ENCODE measurements around the gene TMPRSS3.

TMPRSS3 gene

GRCh38 chr21:42349420-42350317, 46.2 kb downstream of the TMPRSS3 start:
- no peaks in the 10 kb centered on the region for H3K36me3 ChIP-seq (ENCODE audit: control insufficient read depth, insufficient read depth, low read length)
- H3K27me3 ChIP-seq (ENCODE audit: control insufficient read depth, insufficient read depth, low read length) = no peaks in the 10 kb centered on the region

GRCh38 chr21:42348762-42349161, 47.1 kb downstream of the TMPRSS3 start:
- Histone ChIP-seq H3K4me1 (ENCODE audit: control insufficient read depth, insufficient read depth, low read length) (peaks cover 21% of the 10 kb centered on the region), H3K27me3 (ENCODE audit: control insufficient read depth, insufficient read depth, low read length) (no peaks in the 10 kb centered on the region), H3K36me3 (ENCODE audit: control insufficient read depth, insufficient read depth, low read length) (no peaks in the 10 kb centered on the region), H3K9me3 (ENCODE audit: control insufficient read depth, low read length) (no peaks in the 10 kb centered on the region), H3K9ac (ENCODE audit: low read length) (peak overlapping the region; percentile 82), H3K4me3 (ENCODE audit: low read length) (peak overlapping the region; percentile 26)

More at GRCh38 chr21:42349420-42350317, 46.2 kb downstream of the TMPRSS3 start:
- Histone ChIP-seq H3K4me1 (ENCODE audit: control insufficient read depth, insufficient read depth, low read length) (peaks cover 21% of the 10 kb centered on the region), H3K9ac (ENCODE audit: low read length) (peak overlapping the region; percentile 82), H3K4me3 (ENCODE audit: low read length) (peak overlapping the region; percentile 26), H3K9me3 (ENCODE audit: control insufficient read depth, low read length) (no peaks in the 10 kb centered on the region)

GRCh38 chr21:42347601-42348327, 48.1 kb downstream of the TMPRSS3 start:
- peak overlapping the region; percentile 7 for H3K4me3 ChIP-seq (ENCODE audit: low read length)
- peak overlapping the region; percentile 82 for H3K9ac ChIP-seq (ENCODE audit: low read length)
- peaks cover 21% of the 10 kb centered on the region for H3K4me1 ChIP-seq (ENCODE audit: control insufficient read depth, insufficient read depth, low read length)
- H3K27me3 ChIP-seq (ENCODE audit: control insufficient read depth, insufficient read depth, low read length) = no peaks in the 10 kb centered on the region
- no peaks in the 10 kb centered on the region for H3K9me3 ChIP-seq (ENCODE audit: control insufficient read depth, low read length)
- no peaks in the 10 kb centered on the region for H3K36me3 ChIP-seq (ENCODE audit: control insufficient read depth, insufficient read depth, low read length)

GRCh38 chr21:42346866-42347600, 48.8 kb downstream of the TMPRSS3 start:
- Histone ChIP-seq H3K36me3 (ENCODE audit: control insufficient read depth, insufficient read depth, low read length) (no peaks in the 10 kb centered on the region), H3K27me3 (ENCODE audit: control insufficient read depth, insufficient read depth, low read length) (no peaks in the 10 kb centered on the region), H3K4me3 (ENCODE audit: low read length) (peak overlapping the region; percentile 7), H3K9me3 (ENCODE audit: control insufficient read depth, low read length) (no peaks in the 10 kb centered on the region), H3K9ac (ENCODE audit: low read length) (peak overlapping the region; percentile 82), H3K4me1 (ENCODE audit: control insufficient read depth, insufficient read depth, low read length) (peaks cover 16% of the 10 kb centered on the region)

GRCh38 chr21:42346441-42346840, 49.4 kb downstream of the TMPRSS3 start:
- Histone ChIP-seq H3K36me3 (ENCODE audit: control insufficient read depth, insufficient read depth, low read length) (no peaks in the 10 kb centered on the region), H3K27me3 (ENCODE audit: control insufficient read depth, insufficient read depth, low read length) (no peaks in the 10 kb centered on the region), H3K4me1 (ENCODE audit: control insufficient read depth, insufficient read depth, low read length) (peaks cover 10% of the 10 kb centered on the region), H3K9ac (ENCODE audit: low read length) (peak overlapping the region; percentile 82), H3K4me3 (ENCODE audit: low read length) (no peak overlapping the region), H3K9me3 (ENCODE audit: control insufficient read depth, low read length) (no peaks in the 10 kb centered on the region)

- no peak overlapping the region for H3K9ac ChIP-seq (ENCODE audit: low read length)
- no peaks in the 10 kb centered on the region for H3K9me3 ChIP-seq (ENCODE audit: control insufficient read depth, low read length)
- no peaks in the 10 kb centered on the region for H3K27me3 ChIP-seq (ENCODE audit: control insufficient read depth, insufficient read depth, low read length)
- H3K36me3 ChIP-seq (ENCODE audit: control insufficient read depth, insufficient read depth, low read length) = no peaks in the 10 kb centered on the region
- no peak overlapping the region for H3K4me3 ChIP-seq (ENCODE audit: low read length)
- H3K4me1 ChIP-seq (ENCODE audit: control insufficient read depth, insufficient read depth, low read length) = peaks cover 6% of the 10 kb centered on the region
Measured at GRCh38 chr21:42344631-42345030, 51.2 kb downstream of the TMPRSS3 start.

- peaks cover 6% of the 10 kb centered on the region for H3K4me1 ChIP-seq (ENCODE audit: control insufficient read depth, insufficient read depth, low read length)
- no peaks in the 10 kb centered on the region for H3K36me3 ChIP-seq (ENCODE audit: control insufficient read depth, insufficient read depth, low read length)
- no peak overlapping the region for H3K4me3 ChIP-seq (ENCODE audit: low read length)
- H3K27me3 ChIP-seq (ENCODE audit: control insufficient read depth, insufficient read depth, low read length) = no peaks in the 10 kb centered on the region
- H3K9me3 ChIP-seq (ENCODE audit: control insufficient read depth, low read length) = no peaks in the 10 kb centered on the region
- no peak overlapping the region for H3K9ac ChIP-seq (ENCODE audit: low read length)
Measured at GRCh38 chr21:42343963-42344510, 51.8 kb downstream of the TMPRSS3 start.

- peaks cover 11% of the 10 kb centered on the region for H3K4me1 ChIP-seq (ENCODE audit: control insufficient read depth, insufficient read depth, low read length)
- H3K36me3 ChIP-seq (ENCODE audit: control insufficient read depth, insufficient read depth, low read length) = no peaks in the 10 kb centered on the region
- H3K4me3 ChIP-seq (ENCODE audit: low read length) = no peak overlapping the region
- no peaks in the 10 kb centered on the region for H3K27me3 ChIP-seq (ENCODE audit: control insufficient read depth, insufficient read depth, low read length)
- no peak overlapping the region for H3K9ac ChIP-seq (ENCODE audit: low read length)
- no peaks in the 10 kb centered on the region for H3K9me3 ChIP-seq (ENCODE audit: control insufficient read depth, low read length)
Measured at GRCh38 chr21:42343556-42343955, 52.3 kb downstream of the TMPRSS3 start.

GRCh38 chr21:42343101-42343500, 52.8 kb downstream of the TMPRSS3 start:
- H3K4me1 ChIP-seq (ENCODE audit: control insufficient read depth, insufficient read depth, low read length) = peaks cover 16% of the 10 kb centered on the region
- H3K36me3 ChIP-seq (ENCODE audit: control insufficient read depth, insufficient read depth, low read length) = no peaks in the 10 kb centered on the region
- H3K9ac ChIP-seq (ENCODE audit: low read length) = no peak overlapping the region
- H3K9me3 ChIP-seq (ENCODE audit: control insufficient read depth, low read length) = no peaks in the 10 kb centered on the region
- no peak overlapping the region for H3K4me3 ChIP-seq (ENCODE audit: low read length)
- H3K27me3 ChIP-seq (ENCODE audit: control insufficient read depth, insufficient read depth, low read length) = no peaks in the 10 kb centered on the region

- H3K4me3 ChIP-seq (ENCODE audit: low read length) = no peak overlapping the region
- no peaks in the 10 kb centered on the region for H3K27me3 ChIP-seq (ENCODE audit: control insufficient read depth, insufficient read depth, low read length)
- H3K9me3 ChIP-seq (ENCODE audit: control insufficient read depth, low read length) = no peaks in the 10 kb centered on the region
- H3K4me1 ChIP-seq (ENCODE audit: control insufficient read depth, insufficient read depth, low read length) = peaks cover 20% of the 10 kb centered on the region
- H3K9ac ChIP-seq (ENCODE audit: low read length) = no peak overlapping the region
- no peaks in the 10 kb centered on the region for H3K36me3 ChIP-seq (ENCODE audit: control insufficient read depth, insufficient read depth, low read length)
Measured at GRCh38 chr21:42341776-42342542, 53.9 kb downstream of the TMPRSS3 start.
